Skeletal muscle cell (primary cell): ENCODE measurements around the gene PTTG1IP.

Source experiments
- DNase-seq: peaks from one replicate; pipeline ENCODE4 v3.0.0-alpha.2; 2010; ENCODE audit warnings: low read depth
- H3K4me3 ChIP-seq: 2 replicates; pipeline ENCODE4 v1.5.1; 2011; ENCODE audit warnings: low read depth, mild to moderate bottlenecking, control low read depth, low read length, moderate library complexity

PTTG1IP gene

GRCh38 chr21:44815852-44816628 is 57.5 kb downstream of the PTTG1IP start:
- DNase-seq: no peak
- no peak overlapping the region for H3K4me3 ChIP-seq

GRCh38 chr21:44815225-44815624 is 58.3 kb downstream of the PTTG1IP start:
- no peak overlapping the region for H3K4me3 ChIP-seq
- DNase-seq: no peak

DNA sequence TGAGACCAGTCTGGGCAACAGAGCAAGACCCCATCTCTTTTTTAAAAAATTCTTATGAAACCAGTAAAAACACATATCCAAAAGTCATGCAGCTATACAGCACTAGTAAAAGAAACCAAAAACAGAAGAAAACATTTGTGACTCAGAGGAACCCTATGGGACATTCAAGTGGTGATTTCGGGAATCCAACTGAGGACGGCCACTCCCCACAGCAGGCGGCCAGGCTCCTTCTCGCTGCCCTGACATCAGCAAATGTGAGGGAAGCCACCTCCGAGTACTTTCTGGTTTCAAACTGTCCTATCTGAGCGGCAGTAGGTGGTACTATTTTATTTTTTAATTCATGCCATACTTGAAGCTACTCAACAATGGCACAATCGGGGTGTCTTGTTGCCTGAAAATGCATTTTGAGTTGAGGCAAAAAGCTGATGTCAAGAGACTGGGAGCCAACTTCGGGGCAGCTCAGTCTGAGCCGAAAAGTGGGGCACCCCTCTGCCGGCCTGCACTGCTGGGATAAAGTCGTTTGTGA is 58.9 kb downstream of the PTTG1IP start:
- H3K4me3 ChIP-seq: no peak overlapping the region
- no peak for DNase-seq

- DNase-seq: no peak
- no peak overlapping the region for H3K4me3 ChIP-seq
Observed at GRCh38 chr21:44813727-44814126, 59.8 kb downstream of the PTTG1IP start.

DNA sequence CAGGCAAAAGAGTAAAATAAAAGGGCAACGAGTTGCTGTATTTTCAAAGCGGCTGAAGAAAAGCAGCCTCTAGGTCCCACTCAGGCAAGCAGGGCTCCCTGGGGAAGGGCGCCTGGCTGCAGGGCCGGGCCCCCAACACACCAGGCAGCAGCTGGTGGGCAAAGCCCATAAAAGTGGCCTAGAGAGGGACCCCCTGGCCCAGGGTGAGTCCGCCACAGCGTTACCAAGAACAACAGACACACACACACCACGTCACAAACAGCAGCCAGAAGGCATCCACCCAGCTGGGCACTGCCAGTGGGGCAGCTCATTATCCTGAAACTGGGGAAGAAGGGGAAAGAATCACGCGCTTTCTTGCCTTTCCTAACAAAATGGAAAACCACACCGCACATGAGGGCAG is 60.3 kb downstream of the PTTG1IP start:
- DNase-seq: no peak
- no peak overlapping the region for H3K4me3 ChIP-seq

GRCh38 chr21:44812640-44813039 is 60.9 kb downstream of the PTTG1IP start:
- no peak for DNase-seq
- no peak overlapping the region for H3K4me3 ChIP-seq

DNA sequence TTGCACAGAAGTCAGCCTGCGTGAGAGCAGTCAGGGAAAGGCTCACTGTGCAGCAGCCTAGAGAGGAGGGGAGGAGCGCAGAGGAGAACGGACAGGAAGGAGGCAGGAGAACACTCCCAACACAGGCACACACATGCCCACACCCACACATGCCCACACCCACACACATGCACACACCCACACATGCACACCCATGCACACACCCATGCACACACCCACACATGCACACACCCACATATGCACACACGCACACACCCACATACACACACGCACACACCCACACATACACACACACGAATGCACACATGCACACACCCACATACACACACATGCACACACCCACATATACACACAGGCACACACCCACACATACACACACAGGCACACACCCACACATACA is 62.7 kb downstream of the PTTG1IP start:
- no peak overlapping the region for H3K4me3 ChIP-seq
- DNase-seq: no peak

- H3K4me3 ChIP-seq: no peak overlapping the region
- DNase-seq: no peak
Observed at GRCh38 chr21:44805859-44806258, 67.6 kb downstream of the PTTG1IP start.

GRCh38 chr21:44805226-44805625 is 68.3 kb downstream of the PTTG1IP start:
- no peak for DNase-seq
- H3K4me3 ChIP-seq: no peak overlapping the region

- H3K4me3 ChIP-seq: no peak overlapping the region
- DNase-seq: no peak
Observed at GRCh38 chr21:44804762-44805161, 68.7 kb downstream of the PTTG1IP start.

GRCh38 chr21:44803651-44804050 is 69.8 kb downstream of the PTTG1IP start:
- no peak for DNase-seq
- no peak overlapping the region for H3K4me3 ChIP-seq

DNA sequence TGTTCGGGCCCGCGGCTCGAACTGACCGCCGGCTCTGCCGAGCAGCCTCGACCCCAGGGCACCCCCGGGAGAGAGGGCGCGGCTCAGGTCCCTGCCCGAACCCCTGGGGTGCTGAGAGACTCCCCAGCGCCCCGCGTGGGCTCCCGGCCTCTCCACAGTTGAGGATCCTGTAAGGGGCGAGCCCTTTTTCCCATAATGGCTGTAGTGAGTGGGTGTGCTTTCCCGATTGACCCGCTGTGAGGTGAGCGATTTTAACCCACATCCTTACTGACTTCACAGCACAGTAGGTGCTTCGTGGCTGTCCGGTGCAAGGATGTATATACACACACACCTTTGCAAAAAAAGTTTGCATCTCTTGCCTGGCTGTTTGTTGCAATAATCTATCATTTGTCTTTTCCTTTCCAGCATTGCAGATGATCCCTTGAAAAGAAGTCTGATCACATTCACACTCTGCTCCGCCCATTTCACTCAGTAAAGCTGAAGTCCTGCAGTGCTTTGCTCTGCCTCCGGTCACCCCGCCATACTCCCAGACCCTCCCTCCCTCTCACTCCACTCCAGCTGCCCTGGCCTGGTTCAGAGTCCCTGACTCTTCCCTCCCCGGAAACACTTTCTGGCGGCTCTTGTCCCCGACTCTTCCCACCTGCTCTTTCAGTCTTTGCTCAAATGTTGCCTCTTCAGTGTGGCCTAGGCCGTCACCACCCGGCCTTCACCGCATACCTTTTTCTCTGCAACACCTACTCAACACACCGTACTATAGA is 70.9 kb downstream of the PTTG1IP start:
- DNase-seq: no peak
- peak overlapping the region; percentile 78 for H3K4me3 ChIP-seq

- DNase-seq: peak; percentile 33
- peak within 1 kb of the TSS; percentile 78 for H3K4me3 ChIP-seq
Observed at GRCh38 chr21:44801468-44802395, 71.8 kb downstream of the PTTG1IP start, which contains the start of gene UBE2G2. TSS of gene UBE2G2 (minus strand) at chr21:44801820. CDS start at chr21:44801748, 72 bp downstream.

DNA sequence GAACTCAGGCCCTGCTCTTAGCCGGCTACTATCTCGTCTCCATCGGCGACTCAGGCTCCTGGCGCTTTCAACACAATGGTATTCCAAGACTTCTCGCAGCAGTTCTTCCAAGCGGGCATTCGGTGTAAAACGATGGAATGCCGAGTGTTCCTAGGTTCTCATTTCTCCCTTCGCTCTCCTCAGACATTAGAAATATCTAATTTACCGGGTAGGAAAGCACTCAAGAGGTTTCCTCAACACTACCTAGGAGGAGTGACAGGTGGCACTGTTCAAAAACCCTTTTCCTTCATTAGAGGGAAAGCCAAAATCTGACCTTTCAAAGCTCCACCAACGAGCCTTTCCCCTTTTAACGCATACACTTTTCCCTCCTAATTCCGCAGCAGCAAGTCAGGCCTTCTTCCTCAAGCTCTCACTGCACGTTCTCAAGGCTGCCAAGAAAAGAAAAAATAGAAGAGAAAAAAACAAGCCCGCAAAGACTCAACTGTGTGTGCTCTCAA is 72.5 kb downstream of the PTTG1IP start:
- H3K4me3 ChIP-seq: peak overlapping the region; percentile 78
- DNase-seq: no peak

- peak overlapping the region; percentile 78 for H3K4me3 ChIP-seq
- peak; percentile 23 for DNase-seq
Observed at GRCh38 chr21:44800103-44800502, 73.4 kb downstream of the PTTG1IP start.

- no peak overlapping the region for H3K4me3 ChIP-seq
- no peak for DNase-seq
Observed at GRCh38 chr21:44799646-44800045, 73.8 kb downstream of the PTTG1IP start.
